Caco-2 (cell line): Measurements from ENCODE around the gene PEA15. TPM values are rescaled to one million over a fixed set of nuclear protein-coding genes. Genes with fewer than 3 reads are reported as not detected.

ENCODE experiments used
- BruUV-seq: library from RNA; stranded (reverse); fragments of 400-500 nt; replicated peaks from 2 replicates; lab custom pipeline; 2021; lab: Mats Ljungman, UMichigan
- CTCF ChIA-PET: fragments of 300-600 bp; sonication (Branson Sonifier 250); formaldehyde crosslinking; loops from one replicate; lab custom pipeline; 2022; ENCODE audit warnings: antibody characterized with exemption; lab: Charles Lee
- POLR2A ChIA-PET: fragments of 300-600 bp; sonication (Branson Sonifier 250); formaldehyde crosslinking; loops from one replicate; lab custom pipeline; 2022; ENCODE audit warnings: antibody characterized with exemption; lab: Charles Lee
- DNase-seq, 2 experiments: peaks; one replicate each; pipeline versions ENCODE4 v3.0.0 to v3.0.0-alpha.2; 2020 to 2022
- H3K27me3 ChIP-seq: replicated peaks from 2 replicates; pipeline ENCODE4 v1.6.0; 2011; ENCODE audit warnings: low read length; ENCODE audit not compliant: control insufficient read depth, insufficient read depth
- H3K36me3 ChIP-seq: 2 replicates; pipeline ENCODE4 v1.5.1; 2011; ENCODE audit warnings: low read length; ENCODE audit not compliant: control insufficient read depth, insufficient read depth
- H3K4me1 ChIP-seq: fragments of 250-450 bp; sonication (Bioruptor Pico); 2 replicates; pipeline ENCODE4 v1.5.1; 2020; ENCODE audit warnings: mild to moderate bottlenecking
- H3K4me3 ChIP-seq: 2 replicates; pipeline ENCODE4 v1.5.1; 2011; ENCODE audit warnings: low read depth, mild to moderate bottlenecking, control low read depth, low read length
- H3K9me3 ChIP-seq: fragments of 250-450 bp; sonication (Bioruptor Pico); 2 replicates; pipeline ENCODE4 v1.5.1; 2020; ENCODE audit warnings: mild to moderate bottlenecking, moderate library complexity
- H3K27ac Mint-ChIP-seq: one replicate; pipeline ENCODE4 v1.8.0; 2022; ENCODE audit warnings: mixed read lengths; ENCODE audit not compliant: unreplicated experiment
- H3K27me3 Mint-ChIP-seq: one replicate; pipeline ENCODE4 v1.8.0; 2022; ENCODE audit warnings: mixed read lengths; ENCODE audit not compliant: insufficient read depth, unreplicated experiment
- H3K36me3 Mint-ChIP-seq: one replicate; pipeline ENCODE4 v1.8.0; 2022; ENCODE audit warnings: mild to moderate bottlenecking, mixed read lengths; ENCODE audit not compliant: insufficient read depth, unreplicated experiment
- H3K4me1 Mint-ChIP-seq: one replicate; pipeline ENCODE4 v1.8.0; 2022; ENCODE audit warnings: low read depth, mixed read lengths; ENCODE audit not compliant: unreplicated experiment
- H3K4me3 Mint-ChIP-seq: one replicate; pipeline ENCODE4 v1.8.0; 2022; ENCODE audit warnings: mild to moderate bottlenecking, moderate library complexity, mixed read lengths; ENCODE audit not compliant: unreplicated experiment
- H3K9me3 Mint-ChIP-seq: one replicate; pipeline ENCODE4 v1.8.0; 2022; ENCODE audit warnings: mixed read lengths; ENCODE audit not compliant: unreplicated experiment
- CTCF ChIP-seq, 2 experiments: fragments of 200-600 bp in 1 of 2; IDR thresholded peaks; 1 replicate in 1 of 2; 2 replicates in 1 of 2; pipeline versions ENCODE4 v1.5.1 to v1.8.0; 2011 to 2022; ENCODE audit warnings: antibody characterized with exemption in 1 of 2, control low read depth in 1 of 2, inconsistent platforms in 1 of 2, low read depth in 1 of 2, low read length in 1 of 2, mild to moderate bottlenecking in 1 of 2, moderate library complexity in 1 of 2; ENCODE audit not compliant: insufficient read depth in 1 of 2, severe bottlenecking in 1 of 2, unreplicated experiment in 1 of 2
- intact Hi-C: fragments of 100-400 bp; cut with micrococcal nuclease; formaldehyde crosslinking; loops from one replicate; pipeline ENCODE4 v1.10.0; 2022; ENCODE audit not compliant: unreplicated experiment
- total RNA-seq: library from RNA; stranded (reverse); gene quantifications from 2 replicates; pipeline ENCODE4 v1.2.3, GENCODE V29; 2022

The PEA15 gene
- total RNA-seq, 1 experiment from 2014 or later = 85.1 TPM

- CTCF ChIA-PET = interaction anchor here (1.0 kb wide), 1 partner anchor 35 kb away, joined by 3 read pairs; no protein-coding TSS in a partner anchor
- Histone ChIP-seq H3K4me3 (no peak overlapping the region), H3K36me3 (no peaks in the 10 kb centered on the region; the same call in 1 of the 2 replicates), H3K27me3 (no peaks in the 10 kb centered on the region), H3K4me1 (no peaks in the 10 kb centered on the region), H3K9me3 (no peaks in the 10 kb centered on the region)
- DNase-seq = no peak
- Mint-ChIP-seq H3K4me3 (no peak overlapping the region), H3K9me3 (no peaks in the 10 kb centered on the region), H3K27ac (no peak overlapping the region), H3K36me3 (peaks cover 31% of the 10 kb centered on the region), H3K4me1 (peaks cover 27% of the 10 kb centered on the region), H3K27me3 (no peaks in the 10 kb centered on the region)
- no TSS peak for BruUV-seq
- TF ChIP-seq CTCF (IDR thresholded peaks at IDR 0.05; ENCODE audit: insufficient read depth in 1 of 2, low read depth in 1 of 2, low read length in 1 of 2, severe bottlenecking in 1 of 2, unreplicated experiment in 1 of 2) = no peak
- intact Hi-C loops = no loop called here
- POLR2A ChIA-PET = no interaction called here
These were observed 51.3 kb downstream of the PEA15 start for GRCh38 chr1:160256396-160257046.

GRCh38 chr1:160257411-160258015 lies 52.3 kb downstream of the PEA15 start:
- H3K27ac Mint-ChIP-seq = no peak overlapping the region
- intact Hi-C loops = no loop called here
- CTCF ChIA-PET = interaction anchor here (1.0 kb wide), 1 partner anchor 34 kb away, joined by 3 read pairs; no protein-coding TSS in a partner anchor

More at GRCh38 chr1:160257411-160258015, 52.3 kb downstream of the PEA15 start:
- H3K4me1 ChIP-seq = no peaks in the 10 kb centered on the region
- Mint-ChIP-seq H3K4me3 (no peak overlapping the region), H3K4me1 (peaks cover 21% of the 10 kb centered on the region), H3K36me3 (peaks cover 31% of the 10 kb centered on the region), H3K9me3 (no peaks in the 10 kb centered on the region), H3K27me3 (no peaks in the 10 kb centered on the region)
- no peaks in the 10 kb centered on the region; the same call in 1 of the 2 replicates for H3K36me3 ChIP-seq
- H3K27me3 ChIP-seq = no peaks in the 10 kb centered on the region
- BruUV-seq = no TSS peak
- H3K9me3 ChIP-seq = no peaks in the 10 kb centered on the region
- DNase-seq = no peak
- POLR2A ChIA-PET = no interaction called here
- no peak for TF ChIP-seq CTCF (IDR thresholded peaks at IDR 0.05; ENCODE audit: insufficient read depth in 1 of 2, low read depth in 1 of 2, low read length in 1 of 2, severe bottlenecking in 1 of 2, unreplicated experiment in 1 of 2)
- H3K4me3 ChIP-seq = no peak overlapping the region
